ENCODE data around the gene CEP135.

The CEP135 gene

GRCh38 chr4:56051710-56052075 is 102.9 kb downstream of the CEP135 start:
- Histone ChIP-seq H2AFZ (ENCODE audit: low read depth) (no peak overlapping the region), H3K9ac (no peak overlapping the region), H4K20me1 (ENCODE audit: insufficient read depth) (no peaks in the 10 kb centered on the region), H3K27me3 (ENCODE audit: insufficient read depth, low read depth) (no peaks in the 10 kb centered on the region), H3K4me3 (IDR thresholded peaks at IDR 0.05; ENCODE audit: insufficient read depth, low read depth, low read length) (no peak overlapping the region), H3K4me2 (no peak overlapping the region), H3K79me2 (ENCODE audit: insufficient read depth, low read depth) (peaks cover 6% of the 10 kb centered on the region; the same call in 1 of the 2 replicates), H3K27ac (no peak overlapping the region), H3K36me3 (ENCODE audit: insufficient read depth) (no peaks in the 10 kb centered on the region), H3K4me1 (ENCODE audit: low read depth, poor library complexity, severe bottlenecking) (peaks cover 12% of the 10 kb centered on the region)
- no peak for TF ChIP-seq CTCF (conservative IDR thresholded peaks at IDR 0.05; ENCODE audit: low read depth, low read length)

GRCh38 chr4:56052481-56052880 is 103.7 kb downstream of the CEP135 start:
- H4K20me1 ChIP-seq (ENCODE audit: insufficient read depth), result no peaks in the 10 kb centered on the region
- H3K4me2 ChIP-seq, result no peak overlapping the region
- H3K79me2 ChIP-seq (ENCODE audit: insufficient read depth, low read depth), result peaks cover 6% of the 10 kb centered on the region; the same call in 1 of the 2 replicates
- no peak overlapping the region for H3K27ac ChIP-seq
- H3K4me3 ChIP-seq (IDR thresholded peaks at IDR 0.05; ENCODE audit: insufficient read depth, low read depth, low read length), result no peak overlapping the region
- H3K27me3 ChIP-seq (ENCODE audit: insufficient read depth, low read depth), result no peaks in the 10 kb centered on the region
- peaks cover 12% of the 10 kb centered on the region for H3K4me1 ChIP-seq (ENCODE audit: low read depth, poor library complexity, severe bottlenecking)
- no peaks in the 10 kb centered on the region for H3K36me3 ChIP-seq (ENCODE audit: insufficient read depth)
- TF ChIP-seq CTCF (conservative IDR thresholded peaks at IDR 0.05; ENCODE audit: low read depth, low read length), result no peak
- no peak overlapping the region for H2AFZ ChIP-seq (ENCODE audit: low read depth)
- H3K9ac ChIP-seq, result no peak overlapping the region

GRCh38 chr4:56052966-56053365 is 104.2 kb downstream of the CEP135 start:
- H3K4me2 ChIP-seq, result no peak overlapping the region
- H3K4me1 ChIP-seq (ENCODE audit: low read depth, poor library complexity, severe bottlenecking), result peaks cover 12% of the 10 kb centered on the region
- H2AFZ ChIP-seq (ENCODE audit: low read depth), result no peak overlapping the region
- no peak overlapping the region for H3K27ac ChIP-seq
- no peaks in the 10 kb centered on the region for H3K27me3 ChIP-seq (ENCODE audit: insufficient read depth, low read depth)
- no peak overlapping the region for H3K9ac ChIP-seq
- TF ChIP-seq CTCF (conservative IDR thresholded peaks at IDR 0.05; ENCODE audit: low read depth, low read length), result no peak
- H4K20me1 ChIP-seq (ENCODE audit: insufficient read depth), result no peaks in the 10 kb centered on the region
- no peaks in the 10 kb centered on the region for H3K36me3 ChIP-seq (ENCODE audit: insufficient read depth)
- H3K4me3 ChIP-seq (IDR thresholded peaks at IDR 0.05; ENCODE audit: insufficient read depth, low read depth, low read length), result no peak overlapping the region
- peaks cover 6% of the 10 kb centered on the region; the same call in 1 of the 2 replicates for H3K79me2 ChIP-seq (ENCODE audit: insufficient read depth, low read depth)

GRCh38 chr4:56055027-56055977 is 106.6 kb downstream of the CEP135 start:
- no peak for TF ChIP-seq CTCF (conservative IDR thresholded peaks at IDR 0.05; ENCODE audit: low read depth, low read length)
- H3K9ac ChIP-seq, result no peak overlapping the region
- peaks cover 7% of the 10 kb centered on the region for H3K4me1 ChIP-seq (ENCODE audit: low read depth, poor library complexity, severe bottlenecking)
- H3K4me2 ChIP-seq, result no peak overlapping the region
- H3K36me3 ChIP-seq (ENCODE audit: insufficient read depth), result no peaks in the 10 kb centered on the region
- H3K4me3 ChIP-seq (IDR thresholded peaks at IDR 0.05; ENCODE audit: insufficient read depth, low read depth, low read length), result no peak overlapping the region
- no peak overlapping the region for H3K27ac ChIP-seq
- H2AFZ ChIP-seq (ENCODE audit: low read depth), result no peak overlapping the region
- H3K79me2 ChIP-seq (ENCODE audit: insufficient read depth, low read depth), result peaks cover 6% of the 10 kb centered on the region; the same call in 1 of the 2 replicates
- no peaks in the 10 kb centered on the region for H3K27me3 ChIP-seq (ENCODE audit: insufficient read depth, low read depth)
- H4K20me1 ChIP-seq (ENCODE audit: insufficient read depth), result no peaks in the 10 kb centered on the region
